WI38 (cell line): ENCODE results near the gene NADK2.

Experiments
- H3K4me3 ChIP-seq: 2 replicates; pipeline ENCODE4 v1.5.1; 2011; ENCODE audit warnings: low read depth, mild to moderate bottlenecking, control low read depth, low read length
- TF ChIP-seq, protein P1 (sequence below): IDR thresholded peaks from 2 replicates; pipeline ENCODE4 v1.5.1; 2012; ENCODE audit warnings: low read depth, mild to moderate bottlenecking, control low read depth, low read length

The NADK2 gene

DNA sequence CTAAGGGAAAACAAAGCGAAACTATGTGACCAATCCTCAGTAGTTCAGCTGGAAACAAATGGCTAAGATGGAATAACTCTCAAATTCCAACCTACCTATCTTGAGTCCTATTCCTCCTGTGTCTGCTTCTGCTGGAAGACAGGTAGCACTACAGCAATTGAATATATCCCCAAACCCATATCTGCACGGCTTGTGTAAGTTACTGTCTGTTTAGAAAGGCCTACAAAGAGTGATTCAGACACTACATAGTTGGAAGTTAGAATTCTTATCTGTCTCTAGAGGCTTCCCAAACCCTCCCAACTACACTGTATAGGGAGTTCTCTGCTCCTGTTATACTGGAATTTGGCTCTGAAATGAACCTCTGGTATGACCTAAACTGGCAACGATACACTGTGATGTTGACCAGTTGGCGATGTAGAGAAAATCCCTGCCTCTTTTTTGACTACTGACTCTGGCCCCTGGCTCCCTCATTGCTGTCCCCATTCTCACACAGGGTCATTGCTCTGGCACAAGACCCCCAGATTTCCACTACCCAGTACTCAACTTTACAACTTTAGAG is 22.6 kb upstream of the NADK2 start:
- no peak overlapping the region for H3K4me3 ChIP-seq
- TF ChIP-seq, protein P1, sequence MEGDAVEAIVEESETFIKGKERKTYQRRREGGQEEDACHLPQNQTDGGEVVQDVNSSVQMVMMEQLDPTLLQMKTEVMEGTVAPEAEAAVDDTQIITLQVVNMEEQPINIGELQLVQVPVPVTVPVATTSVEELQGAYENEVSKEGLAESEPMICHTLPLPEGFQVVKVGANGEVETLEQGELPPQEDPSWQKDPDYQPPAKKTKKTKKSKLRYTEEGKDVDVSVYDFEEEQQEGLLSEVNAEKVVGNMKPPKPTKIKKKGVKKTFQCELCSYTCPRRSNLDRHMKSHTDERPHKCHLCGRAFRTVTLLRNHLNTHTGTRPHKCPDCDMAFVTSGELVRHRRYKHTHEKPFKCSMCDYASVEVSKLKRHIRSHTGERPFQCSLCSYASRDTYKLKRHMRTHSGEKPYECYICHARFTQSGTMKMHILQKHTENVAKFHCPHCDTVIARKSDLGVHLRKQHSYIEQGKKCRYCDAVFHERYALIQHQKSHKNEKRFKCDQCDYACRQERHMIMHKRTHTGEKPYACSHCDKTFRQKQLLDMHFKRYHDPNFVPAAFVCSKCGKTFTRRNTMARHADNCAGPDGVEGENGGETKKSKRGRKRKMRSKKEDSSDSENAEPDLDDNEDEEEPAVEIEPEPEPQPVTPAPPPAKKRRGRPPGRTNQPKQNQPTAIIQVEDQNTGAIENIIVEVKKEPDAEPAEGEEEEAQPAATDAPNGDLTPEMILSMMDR, result no peak

DNA sequence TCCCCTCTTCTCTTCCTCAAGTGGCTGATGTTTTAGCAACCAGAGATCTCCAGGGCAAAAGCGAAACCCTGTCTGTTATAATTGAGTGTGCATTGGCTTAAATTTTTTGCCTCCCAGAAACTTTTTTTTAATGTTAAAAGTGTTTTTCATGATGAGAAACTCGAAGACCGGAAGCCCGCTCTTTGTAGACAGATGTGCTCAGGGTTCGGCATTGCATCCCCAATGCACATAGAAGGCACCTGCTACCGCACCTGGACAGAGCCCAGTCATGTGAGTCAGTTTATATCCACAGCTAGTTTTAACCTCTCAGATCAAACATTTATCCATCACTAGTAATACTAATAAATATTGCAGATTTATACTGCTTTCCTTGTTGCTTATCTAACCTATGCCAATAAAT is 19.5 kb upstream of the NADK2 start:
- TF ChIP-seq, protein P1, result no peak
- H3K4me3 ChIP-seq, result no peak overlapping the region

DNA sequence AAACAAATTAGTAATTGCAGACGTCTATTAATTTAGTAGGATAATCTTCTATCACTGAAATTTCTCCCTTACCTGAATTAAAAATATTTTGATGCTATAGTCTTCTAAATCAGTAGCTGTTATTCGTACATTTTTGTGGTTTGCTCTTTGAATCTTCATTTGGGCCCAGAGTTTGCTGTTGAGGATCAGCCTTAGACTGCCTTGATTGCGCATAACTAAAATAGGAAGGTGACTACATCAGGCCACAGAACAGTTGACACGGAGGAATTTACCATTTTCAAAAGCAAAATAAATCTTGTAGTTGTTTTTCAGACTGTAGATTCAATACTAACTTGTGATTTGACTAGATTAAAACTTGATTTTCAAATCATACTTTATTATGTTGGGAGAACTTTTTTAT is 11.8 kb upstream of the NADK2 start:
- TF ChIP-seq, protein P1, result no peak
- H3K4me3 ChIP-seq, result no peak overlapping the region

DNA sequence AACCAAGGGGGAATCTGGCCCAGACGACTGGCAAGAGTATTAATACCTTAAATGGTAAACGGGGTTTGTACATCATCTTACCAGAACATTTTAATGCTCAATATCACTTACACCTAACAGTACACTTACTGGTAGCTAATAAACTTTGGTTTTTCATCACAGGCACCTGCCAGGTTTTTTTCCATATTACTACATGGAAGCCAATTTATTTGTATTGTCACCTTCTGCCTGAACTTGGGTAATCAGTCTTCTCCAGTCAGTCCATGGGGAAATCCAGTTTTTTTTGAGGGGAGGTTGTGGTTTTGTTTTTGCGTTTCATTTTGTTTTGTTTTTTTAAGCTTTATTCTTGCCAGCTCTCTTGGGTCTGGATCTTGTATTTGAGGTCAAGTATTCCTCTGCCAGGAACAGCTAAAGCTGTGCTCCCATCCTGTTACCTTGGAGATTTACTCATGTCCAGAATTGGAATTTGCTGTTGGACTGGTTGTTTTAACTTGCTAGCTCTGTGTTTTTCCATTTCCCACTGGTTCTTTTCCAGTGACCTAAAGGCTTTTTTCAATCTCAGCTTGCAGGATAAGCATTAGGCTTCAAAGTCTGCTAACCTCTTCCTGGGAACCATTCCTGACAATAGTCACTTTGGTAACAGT is 11.1 kb upstream of the NADK2 start:
- TF ChIP-seq, protein P1, result no peak
- no peak overlapping the region for H3K4me3 ChIP-seq

DNA sequence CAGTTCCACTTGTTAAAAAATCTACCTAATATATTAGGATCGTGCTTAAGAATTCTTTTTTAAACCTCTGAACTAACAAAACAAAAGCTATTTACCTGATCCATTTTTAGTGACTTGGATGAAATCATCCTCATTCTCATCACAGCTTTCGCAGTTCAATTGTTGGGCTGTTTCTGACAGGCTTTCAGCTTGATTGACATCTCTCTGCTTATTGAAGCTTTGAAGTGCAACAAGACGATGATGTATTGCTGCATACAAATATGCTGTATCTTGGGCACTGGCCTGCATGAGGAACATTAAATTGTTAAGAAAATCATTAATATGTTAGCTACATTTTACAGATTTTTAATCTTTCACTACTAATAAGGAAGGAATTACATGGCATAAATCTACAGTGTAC is 9.5 kb upstream of the NADK2 start:
- TF ChIP-seq, protein P1, result no peak
- no peak overlapping the region for H3K4me3 ChIP-seq

DNA sequence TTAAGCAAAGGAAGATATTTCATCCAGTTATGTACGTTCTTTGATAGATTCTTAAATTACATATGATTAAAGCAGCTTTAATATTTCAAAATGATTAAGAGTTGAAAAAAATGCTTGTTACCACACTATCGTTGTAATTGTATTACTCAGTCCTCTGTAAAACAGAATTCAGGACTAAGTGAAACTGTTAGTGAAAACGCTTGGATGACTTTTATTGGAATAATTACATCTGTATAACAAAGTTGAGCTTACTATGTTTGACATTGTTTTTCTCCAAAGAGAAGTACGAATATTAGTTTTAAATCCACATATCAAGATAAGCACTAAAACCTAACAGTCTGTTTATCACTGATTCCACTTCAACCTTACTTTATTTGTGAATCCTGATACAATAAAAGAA is 8.7 kb upstream of the NADK2 start:
- no peak overlapping the region for H3K4me3 ChIP-seq
- TF ChIP-seq, protein P1, result no peak

DNA sequence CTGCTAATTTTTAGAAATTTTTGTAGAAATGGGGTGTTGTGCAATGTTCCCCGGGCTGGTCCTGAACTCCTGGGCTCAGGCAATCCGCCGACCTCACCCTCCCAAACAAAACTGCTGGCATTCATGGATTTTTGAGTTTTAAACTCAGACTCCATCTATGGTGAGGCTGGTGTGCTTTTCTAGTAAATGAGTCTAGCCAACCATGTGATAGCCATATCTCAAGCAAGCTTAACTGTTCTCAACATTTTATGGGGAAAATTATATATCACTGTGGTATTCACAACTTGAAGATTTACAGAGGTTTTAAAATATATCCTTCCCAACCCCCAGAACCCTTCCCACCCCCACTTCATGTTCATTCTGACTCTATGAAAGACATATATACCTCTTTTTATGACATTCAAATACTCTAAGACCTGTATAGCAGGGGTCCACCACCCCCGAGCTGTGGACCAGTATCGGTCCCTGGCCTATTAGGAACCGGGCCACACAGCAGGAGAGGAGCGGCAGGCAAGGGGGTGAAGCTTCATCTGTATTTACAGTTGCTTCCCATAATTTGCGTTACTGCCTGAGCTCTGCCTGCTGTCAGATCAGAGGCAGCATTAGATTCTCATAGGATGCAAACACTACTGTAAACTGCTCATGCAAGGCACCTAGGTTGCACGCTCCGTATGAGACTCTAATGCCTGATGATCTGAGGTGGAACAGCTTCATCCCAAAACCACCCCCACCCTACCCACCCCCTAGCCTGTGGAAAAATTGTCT is 4.5 kb upstream of the NADK2 start:
- TF ChIP-seq, protein P1, result no peak
- no peak overlapping the region for H3K4me3 ChIP-seq
